Activated T-cell treated with anti-CD3 and anti-CD28 coated beads, Interleukin-2, amount 50 U/mL, for 4 hours (primary cell): ENCODE results near the gene CRYBB3. TPM values are rescaled to one million over a fixed set of nuclear protein-coding genes. Genes with fewer than 3 reads are reported as not detected.
"Not testable (repeated sequence)": the region's sequence is repeated elsewhere in the genome, so short reads cannot be mapped to it uniquely, and the experiment has no call there.

Experiments used
- ATAC-seq, 2 donors: fragments of 200-7000 bp; cut with Tn5 transposase; one replicate each; pipeline ENCODE4 v1.10.0; 2021
- DNase-seq: peaks from one replicate; pipeline ENCODE4 v3.0.0-alpha.2; 2020
- H3K27me3 Mint-ChIP-seq: one replicate; pipeline ENCODE4 v1.8.0; 2021; ENCODE audit warnings: low read depth, mixed read lengths
- H3K36me3 Mint-ChIP-seq: one replicate; pipeline ENCODE4 v1.8.0; 2022; ENCODE audit warnings: mixed read lengths; ENCODE audit not compliant: insufficient read depth
- H3K4me1 Mint-ChIP-seq: one replicate; pipeline ENCODE4 v1.8.0; 2021; ENCODE audit warnings: low read depth, mixed read lengths
- H3K4me3 Mint-ChIP-seq: one replicate; pipeline ENCODE4 v1.8.0; 2021; ENCODE audit warnings: mild to moderate bottlenecking, moderate library complexity, mixed read lengths
- H3K9me3 Mint-ChIP-seq: one replicate; pipeline ENCODE4 v1.8.0; 2021; ENCODE audit warnings: mixed read lengths
- total RNA-seq, 3 donors: library from RNA; stranded (reverse); gene quantifications; one replicate each; pipeline ENCODE4 v1.2.1, GENCODE V29; 2021

The CRYBB3 gene
- total RNA-seq, 3 donors from 2014 or later = 0.38 TPM; not detected in 2

DNA sequence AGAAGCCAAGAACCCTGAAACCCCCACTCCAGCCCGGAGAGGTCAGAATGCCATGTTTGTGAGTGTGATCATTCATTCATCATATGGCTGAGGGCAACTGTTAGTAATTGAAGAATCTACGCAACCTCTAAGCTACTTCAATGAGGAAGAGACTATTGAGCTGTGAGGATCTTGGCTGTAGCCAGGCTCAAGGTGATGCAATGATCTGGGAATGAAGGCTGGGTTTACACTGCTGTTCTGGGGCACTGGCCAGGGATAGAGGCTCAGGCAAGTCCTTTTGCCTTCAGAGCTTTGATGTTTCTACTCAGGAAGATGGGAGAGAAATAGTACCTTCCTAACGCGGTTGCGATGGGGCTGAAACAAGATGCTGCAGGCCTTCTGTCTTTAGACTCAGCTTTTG lies 32.6 kb downstream of the CRYBB3 start:
- Mint-ChIP-seq H3K27me3 (peaks cover 43% of the 10 kb centered on the region), H3K4me1 (peaks cover 4% of the 10 kb centered on the region), H3K4me3 (no peak overlapping the region), H3K36me3 (no peaks in the 10 kb centered on the region), H3K9me3 (no peaks in the 10 kb centered on the region)
- ATAC-seq (no peak), DNase-seq (no peak)

DNA sequence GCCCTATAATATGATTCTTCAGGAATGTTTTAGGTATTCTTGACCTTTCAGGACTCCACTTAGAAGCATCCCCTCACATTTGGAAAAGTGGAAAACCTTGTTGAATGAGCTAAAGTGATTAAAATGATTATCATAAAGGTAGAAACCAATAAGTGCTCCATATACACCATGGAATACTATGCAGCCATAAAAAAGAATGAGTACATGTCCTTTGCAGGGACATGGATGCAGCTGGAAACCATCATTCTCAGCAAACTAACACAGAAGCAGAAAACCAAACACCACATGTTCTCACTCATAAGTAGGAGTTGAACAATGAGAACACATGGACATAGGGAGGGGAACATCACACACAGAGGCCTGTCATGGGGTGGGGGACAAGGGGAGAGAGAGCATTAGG lies 34.0 kb downstream of the CRYBB3 start:
- H3K36me3 Mint-ChIP-seq, H3K4me1 Mint-ChIP-seq, H3K4me3 Mint-ChIP-seq, ATAC-seq, DNase-seq, H3K9me3 Mint-ChIP-seq: not testable (repeated sequence)
- H3K27me3 Mint-ChIP-seq = peaks cover 43% of the 10 kb centered on the region

DNA sequence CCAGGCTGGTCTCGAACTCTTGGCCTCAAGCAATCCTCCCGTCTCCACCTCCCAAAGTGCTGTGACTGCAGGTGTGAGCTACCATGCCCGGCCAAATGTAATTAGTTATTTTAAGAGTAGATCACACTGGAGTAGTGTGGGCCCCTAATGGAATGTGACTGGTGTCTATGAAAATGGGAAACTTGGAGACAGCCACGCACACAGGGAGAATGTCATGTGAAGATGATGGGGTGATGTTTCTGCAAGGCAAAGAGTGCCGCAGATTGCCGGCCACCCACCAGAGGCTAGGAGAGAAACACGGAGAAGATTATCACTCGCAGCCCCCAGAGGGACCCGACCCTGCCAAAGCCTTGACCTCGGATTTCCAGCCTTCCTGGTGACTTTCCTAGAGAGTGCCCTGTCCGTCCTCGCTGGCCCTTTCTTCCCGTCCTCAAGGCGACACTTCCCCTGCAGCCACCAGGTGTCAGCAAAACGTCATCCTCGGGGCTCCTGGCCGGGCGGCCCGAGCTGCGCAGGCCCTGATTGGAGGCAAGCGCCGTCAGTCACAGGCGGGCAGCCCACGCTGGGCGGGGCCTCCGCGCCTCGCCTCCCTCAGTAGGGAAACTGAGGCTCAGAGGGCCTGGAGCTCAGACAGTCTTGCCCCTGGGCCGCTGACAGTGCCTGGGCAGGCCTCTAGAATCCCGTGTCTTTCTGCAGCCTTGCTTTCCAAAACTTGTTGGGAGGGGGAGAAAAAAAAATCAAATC lies 36.1 kb downstream of the CRYBB3 start:
- H3K36me3 Mint-ChIP-seq = no peaks in the 10 kb centered on the region
- H3K27me3 Mint-ChIP-seq = peaks cover 40% of the 10 kb centered on the region
- DNase-seq (peak; percentile 30), ATAC-seq (peak; percentile 82 to 98)
- H3K4me3 Mint-ChIP-seq = no peak overlapping the region
- peaks cover 4% of the 10 kb centered on the region for H3K4me1 Mint-ChIP-seq
- no peaks in the 10 kb centered on the region for H3K9me3 Mint-ChIP-seq

DNA sequence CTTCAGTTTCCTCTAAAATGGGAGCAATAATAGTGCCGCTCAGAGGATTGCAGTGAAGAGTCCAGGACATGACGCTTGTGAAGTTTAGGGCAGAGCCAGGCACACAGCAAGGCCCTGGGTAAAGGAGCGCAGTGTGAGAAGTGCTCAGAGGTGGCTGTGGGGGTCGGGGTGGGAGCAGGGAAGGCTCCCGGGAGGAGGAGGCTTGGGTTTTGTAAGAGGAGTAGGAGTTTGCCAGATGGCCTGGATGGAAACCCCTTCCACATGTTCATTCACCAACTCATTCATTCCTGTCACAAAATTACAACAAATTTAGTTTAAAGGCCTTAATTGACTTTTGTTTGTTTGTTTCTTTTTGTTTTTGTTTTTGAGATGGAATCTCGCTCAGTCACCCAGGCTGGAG lies 36.8 kb downstream of the CRYBB3 start:
- Mint-ChIP-seq H3K4me1 (peaks cover 4% of the 10 kb centered on the region), H3K27me3 (peaks cover 45% of the 10 kb centered on the region), H3K9me3 (no peaks in the 10 kb centered on the region), H3K4me3 (no peak overlapping the region), H3K36me3 (no peaks in the 10 kb centered on the region)
- DNase-seq = no peak
- no peak for ATAC-seq

DNA sequence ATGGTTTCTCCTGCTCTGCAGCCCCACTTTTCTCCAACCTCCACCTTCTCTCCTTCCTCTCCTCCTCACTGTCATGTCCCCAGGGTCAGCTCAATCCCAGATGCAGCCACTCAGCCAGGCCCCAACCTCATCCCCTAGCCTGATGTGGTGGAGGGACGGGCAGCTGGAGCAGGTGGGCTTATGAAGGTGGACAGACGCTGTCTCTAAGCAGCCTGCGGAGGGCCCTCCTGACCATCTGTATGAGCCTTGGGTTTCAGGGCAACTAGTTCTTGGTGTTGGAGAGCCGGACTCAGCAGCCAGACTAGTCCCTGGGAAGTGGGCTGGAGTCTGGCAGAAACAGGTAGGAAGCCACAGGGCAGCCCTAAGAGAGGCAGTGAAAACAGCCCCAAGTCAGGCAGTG lies 37.8 kb downstream of the CRYBB3 start:
- no peak for DNase-seq
- H3K9me3 Mint-ChIP-seq = no peaks in the 10 kb centered on the region
- H3K36me3 Mint-ChIP-seq = no peaks in the 10 kb centered on the region
- no peak for ATAC-seq
- H3K27me3 Mint-ChIP-seq = peaks cover 37% of the 10 kb centered on the region
- peaks cover 4% of the 10 kb centered on the region for H3K4me1 Mint-ChIP-seq
- no peak overlapping the region for H3K4me3 Mint-ChIP-seq

DNA sequence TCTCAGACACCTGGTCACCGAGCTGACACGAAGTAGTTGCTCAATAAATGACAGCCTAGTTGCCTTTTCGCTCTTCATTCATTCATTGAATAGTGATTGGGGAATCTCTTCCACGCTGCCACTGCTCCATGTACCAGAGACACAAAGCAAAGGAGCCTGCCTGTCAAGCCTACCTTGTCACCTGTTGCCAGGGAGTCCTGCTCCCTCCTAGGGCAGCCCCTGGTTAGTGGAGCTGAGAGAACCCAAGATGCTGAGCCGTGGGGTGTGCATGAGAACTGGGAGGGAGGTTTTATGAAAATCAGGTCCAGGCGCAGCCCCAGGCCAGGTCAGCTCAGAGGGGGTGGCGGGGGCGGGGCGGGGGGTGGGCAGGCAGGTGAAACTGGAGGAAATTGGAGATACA lies 38.4 kb downstream of the CRYBB3 start:
- ATAC-seq = not testable (repeated sequence)

DNA sequence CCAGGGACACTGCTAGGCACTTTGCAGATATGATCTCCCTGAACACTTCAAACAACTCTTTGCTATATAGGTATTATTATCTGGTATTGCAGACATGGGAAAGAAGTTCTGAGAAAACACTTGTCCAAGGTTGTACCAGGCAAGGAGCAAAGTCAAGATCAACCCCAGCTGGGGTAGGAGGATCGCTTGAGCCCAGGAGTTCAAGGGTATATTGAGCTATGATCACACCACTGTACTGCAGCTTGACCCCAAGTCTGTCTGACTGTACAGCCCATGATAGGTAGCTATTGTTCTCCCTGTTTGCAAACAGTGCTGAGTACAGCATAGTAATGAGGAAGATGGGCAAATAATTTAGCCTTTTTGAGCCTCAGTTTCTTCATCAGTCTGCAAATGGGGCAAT lies 55.5 kb downstream of the CRYBB3 start:
- H3K36me3 Mint-ChIP-seq, ATAC-seq, H3K4me1 Mint-ChIP-seq: not testable (repeated sequence)

More for the DNA sequence above, 38.4 kb downstream of the CRYBB3 start:
- not testable (repeated sequence) for H3K36me3 Mint-ChIP-seq, DNase-seq, H3K9me3 Mint-ChIP-seq, H3K4me3 Mint-ChIP-seq, H3K4me1 Mint-ChIP-seq
- peaks cover 32% of the 10 kb centered on the region for H3K27me3 Mint-ChIP-seq

More for the DNA sequence above, 55.5 kb downstream of the CRYBB3 start:
- H3K9me3 Mint-ChIP-seq, H3K27me3 Mint-ChIP-seq, DNase-seq, H3K4me3 Mint-ChIP-seq: not testable (repeated sequence)

Other genes with a start within 250 kb of the CRYBB3 start
- gene KIAA1671, start 247.1 kb upstream of the CRYBB3 start, total RNA-seq = 1 to 10 TPM; 4.0 to 9.7 (median 7.3) TPM
- under 1 TPM in 1 of 3 donors, not detected in 2; 0.58 TPM for gene CRYBB2, start 19.8 kb downstream of the CRYBB3 start, total RNA-seq